GM12873 (cell line): ENCODE data around the gene SFXN5.

Source experiments
- CTCF ChIP-seq: IDR thresholded peaks from 2 replicates; pipeline ENCODE4 v1.5.1; 2012; ENCODE audit warnings: low read depth, mild to moderate bottlenecking, moderate library complexity, low read length, control low read depth; ENCODE audit not compliant: insufficient read depth; ENCODE audit errors: missing control alignments

The SFXN5 gene

GRCh38 chr2:73009177-73009839 lies 62.2 kb downstream of the SFXN5 start:
- TF ChIP-seq CTCF: no peak

GRCh38 chr2:73008766-73009135 lies 62.8 kb downstream of the SFXN5 start:
- TF ChIP-seq CTCF: no peak

GRCh38 chr2:73007991-73008765 lies 63.3 kb downstream of the SFXN5 start:
- TF ChIP-seq CTCF: no peak

- TF ChIP-seq CTCF: no peak
Observed at GRCh38 chr2:73006969-73007710, 64.4 kb downstream of the SFXN5 start.

- no peak for TF ChIP-seq CTCF
Observed at GRCh38 chr2:73004889-73005596, 66.5 kb downstream of the SFXN5 start.

- TF ChIP-seq CTCF: no peak
Observed at GRCh38 chr2:73004466-73004865, 67.0 kb downstream of the SFXN5 start.
